Epithelial cell of prostate (primary cell): ENCODE results near the gene TBC1D22A.
"Not testable (repeated sequence)": the region's sequence is repeated elsewhere in the genome, so short reads cannot be mapped to it uniquely, and the experiment has no call there.

Experiments
- DNase-seq: peaks from one replicate; pipeline ENCODE4 v3.0.0-alpha.2; 2011; ENCODE audit warnings: low read depth, low spot score
- H3K27ac ChIP-seq: fragments of 450-650 bp; 2 replicates; pipeline ENCODE4 v1.5.1; 2017; ENCODE audit warnings: mild to moderate bottlenecking

Gene TBC1D22A

DNA sequence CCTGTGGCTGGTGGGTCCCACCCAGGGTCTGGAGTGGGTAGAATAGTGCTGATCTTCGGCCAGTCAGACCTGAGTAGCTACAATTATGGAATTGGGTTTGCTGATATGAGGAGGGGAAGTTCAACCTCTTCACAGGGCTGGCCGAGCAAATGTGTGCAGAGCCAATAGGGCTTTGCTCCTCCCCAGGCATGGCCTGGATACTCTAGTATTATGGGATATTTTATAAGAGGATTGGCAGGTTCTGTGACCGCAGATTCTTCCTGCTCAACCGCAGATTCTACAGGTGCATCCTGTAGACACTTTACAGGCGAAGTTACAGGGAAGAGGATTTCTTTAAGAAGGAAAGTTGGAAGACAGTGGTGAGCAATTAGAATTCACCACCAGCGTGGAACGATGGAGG is 44.3 kb downstream of the TBC1D22A start:
- no peak for DNase-seq

DNA sequence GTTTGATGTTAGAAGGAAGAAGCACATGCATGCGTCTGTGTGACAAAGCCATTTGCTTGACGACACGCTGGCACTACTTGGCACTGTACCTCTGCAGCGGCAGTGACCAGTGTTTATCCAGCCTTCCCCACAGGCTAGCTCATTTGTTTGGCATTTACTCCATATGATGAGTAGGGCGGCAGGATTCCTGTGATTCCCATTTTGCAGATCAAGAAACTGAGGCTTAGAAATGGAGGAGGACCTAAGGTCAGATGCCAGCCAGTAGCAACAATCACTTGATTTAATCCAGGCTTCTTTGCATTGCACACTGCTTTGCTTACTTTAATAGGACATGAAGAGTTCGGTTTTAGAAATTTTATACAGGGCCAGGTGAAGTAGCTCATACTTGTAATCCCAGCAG is 45.0 kb downstream of the TBC1D22A start:
- H3K27ac ChIP-seq: no peak overlapping the region
- DNase-seq: no peak

More for the DNA sequence above, 44.3 kb downstream of the TBC1D22A start:
- H3K27ac ChIP-seq: no peak overlapping the region

DNA sequence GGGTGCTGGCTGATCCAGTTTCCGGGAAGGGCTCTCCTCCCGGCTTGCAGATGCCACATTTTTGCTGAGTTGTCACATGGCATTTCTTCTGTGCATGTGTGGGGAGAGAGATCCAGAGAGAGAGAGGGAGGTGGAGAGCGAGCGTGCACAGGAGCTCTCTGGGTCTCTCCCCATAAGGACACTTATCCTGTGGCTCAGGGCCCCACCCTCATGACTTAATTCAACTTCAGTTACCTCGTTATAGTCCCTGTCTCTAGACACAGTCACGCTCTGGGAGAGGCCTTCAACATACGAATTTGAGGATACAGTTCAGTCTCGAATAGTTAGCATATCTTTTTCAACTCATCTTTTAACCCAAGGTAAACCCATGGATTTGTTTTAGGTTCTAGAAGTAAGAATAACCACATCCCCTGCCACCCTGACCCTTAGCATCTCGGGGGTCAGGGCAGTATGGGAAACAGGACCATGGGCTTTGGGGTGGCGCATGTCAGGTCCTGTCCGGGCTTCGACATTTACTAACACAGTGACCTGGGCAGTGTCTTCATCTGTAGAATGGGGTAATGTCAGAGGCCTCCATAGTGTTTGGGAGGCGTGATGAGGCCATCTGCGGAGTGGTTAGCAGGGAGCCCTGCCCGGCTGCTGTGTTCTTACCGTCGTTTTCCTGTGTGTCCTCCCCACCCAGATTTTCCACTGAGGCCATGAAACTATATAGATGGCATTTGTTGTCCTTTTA is 46.9 kb downstream of the TBC1D22A start:
- DNase-seq: no peak

DNA sequence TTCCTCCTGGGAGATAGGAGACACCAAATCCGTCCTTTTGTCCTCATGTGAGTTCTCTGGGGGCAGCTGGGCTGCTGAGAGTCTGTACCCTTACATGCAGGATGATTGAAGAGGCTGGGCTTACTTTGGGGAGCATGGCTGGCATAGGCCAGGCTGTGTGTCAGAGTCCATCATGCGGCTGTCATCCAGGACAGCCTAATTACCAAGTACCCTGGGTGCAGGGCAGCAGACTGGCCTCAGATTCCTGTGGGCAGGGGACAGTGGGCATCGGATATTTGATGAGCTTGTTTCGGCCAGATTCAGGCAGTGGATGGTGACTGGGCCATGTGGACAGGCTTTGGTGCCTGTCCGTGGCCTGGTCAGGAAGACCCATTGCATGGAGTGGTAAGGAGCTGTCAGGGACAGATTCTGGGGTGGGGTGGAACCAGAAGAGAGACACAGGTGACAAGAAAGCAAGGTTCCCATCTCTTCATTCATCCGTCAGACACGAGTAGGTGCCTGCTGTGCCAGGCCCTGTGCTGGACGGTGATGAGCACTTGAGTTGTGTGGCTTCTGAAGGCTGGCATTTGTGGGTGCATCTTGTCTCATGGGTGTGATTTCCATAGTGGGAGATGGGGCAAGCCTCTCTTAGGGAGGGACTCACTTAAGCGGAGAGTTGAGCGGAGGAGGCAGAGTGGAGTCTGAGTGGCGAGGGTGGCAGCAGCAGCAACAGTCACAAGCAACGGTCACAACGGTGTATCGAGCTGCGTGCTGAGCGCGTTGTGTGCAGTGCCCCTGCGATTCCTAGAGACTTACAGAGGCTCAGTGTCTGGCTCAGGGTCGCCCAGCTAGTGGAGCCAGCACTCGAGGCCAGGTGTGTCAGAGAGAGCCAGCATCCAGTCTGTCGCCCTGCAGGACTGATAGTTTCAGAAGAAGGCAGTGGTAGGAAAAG is 48.7 kb downstream of the TBC1D22A start:
- no peak for DNase-seq
- H3K27ac ChIP-seq: no peak overlapping the region

More for the DNA sequence above, 46.9 kb downstream of the TBC1D22A start:
- no peak overlapping the region for H3K27ac ChIP-seq

DNA sequence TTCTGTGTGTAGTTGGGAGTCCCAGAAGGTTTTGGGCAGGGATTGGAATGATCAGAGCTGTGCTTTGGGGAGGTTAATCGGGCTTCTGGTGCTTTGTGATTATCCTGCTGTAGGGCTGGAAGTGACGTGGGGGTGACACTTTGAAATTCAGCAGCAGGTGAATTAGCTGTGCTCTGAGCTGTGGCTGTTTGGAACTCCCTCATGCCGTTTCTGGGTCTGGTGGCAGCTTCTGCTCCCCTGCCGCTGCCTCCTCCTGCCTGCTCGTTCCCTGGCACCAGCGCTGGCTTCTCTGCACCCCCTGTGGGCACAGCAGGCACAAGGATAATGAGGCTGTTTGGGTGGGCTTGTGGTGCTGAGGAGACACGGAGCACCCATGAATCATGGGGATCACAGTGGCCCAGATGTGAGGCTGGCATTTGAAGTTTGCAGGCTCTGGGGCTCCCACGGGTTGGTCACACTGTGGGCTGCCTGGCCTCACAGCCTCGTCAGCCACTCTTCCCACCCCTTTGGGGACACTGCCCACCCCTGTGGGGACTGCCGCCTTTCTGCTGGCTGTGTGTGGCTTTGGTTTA is 49.7 kb downstream of the TBC1D22A start:
- no peak for DNase-seq
- no peak overlapping the region for H3K27ac ChIP-seq

DNA sequence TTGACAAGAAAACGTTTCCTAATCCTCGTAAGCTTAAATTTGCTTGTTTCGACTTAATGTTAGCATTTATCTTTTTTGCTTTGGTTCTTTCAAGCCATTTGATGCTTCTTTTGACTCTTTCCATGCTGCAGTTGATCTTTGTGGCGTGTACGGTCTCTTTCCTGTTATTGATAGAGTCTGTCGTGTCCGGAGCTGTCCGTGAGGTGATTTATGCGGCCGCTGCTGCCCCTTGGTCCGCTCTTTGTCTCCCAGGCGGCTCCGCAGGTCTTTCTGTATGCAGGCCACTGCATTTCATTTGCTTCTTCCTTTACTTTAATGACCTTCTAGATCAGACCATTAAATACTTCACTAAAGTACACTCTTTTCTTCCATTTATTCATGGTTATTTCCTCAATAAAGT is 50.3 kb downstream of the TBC1D22A start:
- H3K27ac ChIP-seq: no peak overlapping the region
- no peak for DNase-seq

DNA sequence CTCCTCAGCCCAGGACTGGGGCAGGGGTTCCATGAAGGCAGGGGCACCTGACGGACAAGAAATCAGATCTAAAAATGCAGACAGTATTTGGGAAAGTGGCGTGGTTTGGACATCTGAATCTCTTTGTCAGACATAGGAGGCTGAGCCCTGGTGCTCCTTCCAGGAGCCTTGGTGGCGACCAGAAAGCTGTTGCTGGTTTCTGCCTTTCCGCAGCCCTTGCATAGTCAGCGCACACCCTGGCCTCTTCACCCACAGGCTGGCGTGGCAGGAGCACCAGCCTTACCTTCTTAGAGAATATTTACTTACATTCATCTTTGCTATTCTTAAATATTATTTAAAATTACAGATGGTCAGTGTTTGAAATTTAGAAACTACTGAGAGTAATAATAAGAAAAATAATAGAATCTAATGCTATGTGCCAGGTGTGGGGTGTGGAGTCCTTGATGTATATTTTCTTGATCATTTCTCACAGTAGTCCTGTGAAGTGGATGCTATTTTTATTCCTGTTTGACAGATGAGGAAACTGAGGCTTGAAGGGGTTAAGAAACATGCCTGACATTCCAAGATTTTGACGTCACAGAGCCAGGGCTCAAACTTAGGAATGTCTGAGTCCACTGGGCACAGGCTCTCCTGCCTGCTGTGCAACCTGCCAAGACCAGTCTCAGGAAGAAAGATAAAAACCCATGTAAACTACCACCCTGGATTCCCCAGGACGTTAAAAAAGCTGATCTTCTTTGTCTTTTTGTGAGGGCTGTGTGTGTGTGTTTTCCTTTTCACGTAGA is 51.6 kb downstream of the TBC1D22A start:
- no peak overlapping the region for H3K27ac ChIP-seq
- no peak for DNase-seq

DNA sequence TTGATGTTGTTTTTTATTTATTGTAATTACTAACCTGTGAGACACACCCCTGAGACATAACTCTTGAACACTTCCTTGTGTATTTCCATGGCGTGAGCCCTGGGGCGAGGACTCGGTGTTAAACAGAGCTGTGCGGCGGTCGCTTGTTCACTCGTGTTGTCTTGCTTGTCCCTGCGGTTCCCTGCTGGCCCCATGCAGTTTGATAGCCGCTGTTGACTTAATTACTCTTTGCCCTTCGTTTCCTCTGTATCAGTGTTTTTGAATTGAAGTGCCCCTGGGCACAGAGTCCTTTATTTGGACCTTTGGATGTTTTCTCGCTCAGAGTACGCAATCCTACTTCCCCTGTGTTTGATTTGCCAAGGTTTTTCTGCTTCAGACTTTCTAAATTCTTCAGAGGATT is 52.7 kb downstream of the TBC1D22A start:
- H3K27ac ChIP-seq: no peak overlapping the region
- no peak for DNase-seq

DNA sequence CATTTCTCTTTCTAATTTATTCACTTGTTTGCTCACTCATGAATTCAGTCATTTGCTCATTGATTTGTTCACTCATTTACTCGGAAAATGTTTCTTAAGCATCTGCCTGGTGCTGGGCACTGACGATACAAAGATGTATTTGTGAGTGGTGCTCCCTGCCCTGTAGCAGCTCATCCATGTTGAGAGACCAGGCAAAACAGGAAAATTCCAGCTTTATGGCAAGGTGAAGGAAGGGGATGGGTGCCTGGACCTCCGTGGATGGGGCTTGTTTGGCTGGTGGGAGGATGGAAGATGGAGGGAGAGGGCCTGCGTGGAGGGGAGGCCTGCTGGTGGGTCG is 53.1 kb downstream of the TBC1D22A start:
- no peak for DNase-seq
- no peak overlapping the region for H3K27ac ChIP-seq

DNA sequence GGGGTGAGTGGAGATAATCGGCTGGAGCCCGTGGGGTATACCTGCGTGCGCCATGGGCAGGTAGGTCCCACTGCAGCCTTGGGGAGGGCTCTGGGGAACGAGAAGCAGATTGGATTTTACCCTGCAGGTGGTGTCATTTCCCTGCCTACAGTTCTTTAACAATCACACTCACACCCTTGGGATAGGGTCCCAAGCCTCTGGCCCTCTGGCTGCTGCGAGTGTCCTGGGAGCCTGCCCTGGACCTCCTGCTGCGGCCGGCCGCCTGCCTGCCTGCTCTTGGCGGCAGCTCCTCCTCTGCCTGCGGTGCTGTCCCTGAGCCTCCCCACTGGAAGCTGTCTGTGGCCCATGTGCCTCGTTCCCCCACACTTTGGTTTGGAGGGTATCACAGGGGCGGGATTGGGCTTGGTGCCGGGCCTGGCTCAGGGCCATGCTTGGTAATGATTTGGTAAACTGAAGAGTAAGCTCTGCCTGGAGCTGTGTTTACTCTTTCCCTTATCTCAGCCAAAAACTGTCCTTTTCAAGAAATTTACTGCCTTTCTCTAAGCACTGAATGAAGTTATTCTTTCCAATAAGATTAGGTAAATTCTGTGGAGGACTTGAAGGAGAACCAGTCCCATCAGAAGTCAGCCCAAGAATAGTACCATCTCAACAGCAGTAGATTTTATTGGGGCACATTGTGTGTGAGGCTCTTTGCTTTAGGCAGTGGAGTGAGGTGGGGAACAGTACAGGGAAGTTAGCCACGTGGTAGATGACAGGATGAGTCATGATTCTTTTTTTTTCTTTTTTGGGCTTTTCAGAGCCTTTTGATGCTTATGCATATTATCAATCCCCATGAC is 53.7 kb downstream of the TBC1D22A start:
- H3K27ac ChIP-seq: no peak overlapping the region
- DNase-seq: no peak

DNA sequence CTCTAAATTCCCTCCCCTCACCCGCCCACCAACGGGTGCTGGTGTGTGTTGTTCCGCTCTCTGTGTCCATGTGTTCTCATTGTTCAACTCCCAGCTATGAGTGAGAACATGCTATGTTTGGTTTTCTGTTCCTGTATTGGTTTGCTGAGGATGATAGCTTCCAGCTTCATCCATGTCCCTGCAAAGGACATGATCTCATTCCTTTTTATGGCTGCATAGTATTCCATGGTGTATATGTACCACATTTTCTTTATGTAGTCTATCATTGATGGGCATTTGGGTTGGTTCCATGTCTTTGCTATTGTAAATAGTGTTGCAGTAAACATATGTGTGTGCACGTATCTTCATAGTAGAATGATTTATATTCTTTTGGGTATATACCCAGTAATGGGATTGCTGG is 54.9 kb downstream of the TBC1D22A start:
- H3K27ac ChIP-seq, DNase-seq: not testable (repeated sequence)

DNA sequence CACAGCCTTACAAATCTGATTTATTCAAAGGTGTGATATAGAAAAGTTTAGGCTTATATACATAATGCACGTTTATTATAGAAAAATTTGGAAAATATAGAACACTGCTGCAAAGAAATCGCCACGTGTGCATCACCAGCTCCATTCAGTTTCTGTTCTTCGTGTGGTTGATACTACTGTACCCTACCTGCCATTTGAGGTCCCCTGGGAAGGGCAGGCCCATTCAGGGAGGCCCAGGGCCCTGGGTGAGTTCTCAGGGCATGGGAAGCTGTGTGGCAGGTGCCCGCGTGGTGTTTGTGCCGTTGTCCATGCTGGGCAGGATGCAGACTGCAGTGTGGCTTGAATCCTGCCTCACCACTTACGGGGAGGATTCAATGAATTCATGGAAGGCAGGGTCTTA is 60.8 kb downstream of the TBC1D22A start:
- no peak for DNase-seq
- no peak overlapping the region for H3K27ac ChIP-seq

DNA sequence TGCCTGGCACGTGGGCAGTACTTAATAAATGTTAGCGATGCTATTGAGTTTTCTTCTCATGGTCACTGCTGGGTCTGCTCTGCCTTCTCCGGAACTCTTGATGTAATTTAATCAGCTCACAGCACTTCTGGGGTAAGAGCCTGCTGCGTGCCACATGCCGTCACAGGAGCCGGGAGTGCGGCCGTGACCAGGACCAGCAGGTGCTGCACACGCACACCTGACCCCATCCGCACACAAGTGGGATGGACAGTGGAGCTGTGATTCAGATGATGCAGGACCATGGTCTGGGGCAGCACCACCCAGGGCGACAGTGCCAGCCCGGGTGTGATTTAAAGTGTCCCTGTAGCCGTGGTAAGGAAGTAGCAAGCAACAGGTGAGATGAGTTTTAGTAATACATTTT is 61.2 kb downstream of the TBC1D22A start:
- no peak overlapping the region for H3K27ac ChIP-seq
- no peak for DNase-seq

DNA sequence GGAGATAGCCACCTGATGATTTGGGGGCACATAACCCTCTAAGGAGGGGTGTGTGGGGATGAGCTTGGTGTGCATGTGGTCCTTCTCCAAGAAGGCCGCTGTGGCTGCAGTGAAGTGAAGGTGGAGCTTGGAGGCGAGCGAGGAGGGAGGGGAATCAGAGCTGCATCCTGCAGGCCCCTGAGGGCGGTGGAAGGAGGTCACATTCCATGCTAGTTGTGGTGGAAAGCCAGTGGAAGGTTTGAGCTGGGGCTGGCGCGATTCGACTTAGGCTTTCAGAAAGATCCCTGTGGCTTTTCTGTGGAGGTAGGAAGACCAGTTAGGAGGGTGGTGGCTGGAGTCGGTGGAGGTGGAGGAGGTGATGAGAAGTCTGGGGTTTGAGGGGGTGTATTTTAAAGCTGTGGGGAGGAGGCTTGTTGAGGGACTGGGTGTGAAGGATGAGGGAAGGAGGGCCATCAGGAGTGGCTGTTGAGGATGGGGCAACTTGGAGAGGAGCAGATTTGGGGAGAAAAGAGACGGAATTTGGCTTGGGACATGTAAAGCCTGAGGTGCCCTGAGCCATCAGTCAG is 62.0 kb downstream of the TBC1D22A start:
- no peak overlapping the region for H3K27ac ChIP-seq
- DNase-seq: no peak

DNA sequence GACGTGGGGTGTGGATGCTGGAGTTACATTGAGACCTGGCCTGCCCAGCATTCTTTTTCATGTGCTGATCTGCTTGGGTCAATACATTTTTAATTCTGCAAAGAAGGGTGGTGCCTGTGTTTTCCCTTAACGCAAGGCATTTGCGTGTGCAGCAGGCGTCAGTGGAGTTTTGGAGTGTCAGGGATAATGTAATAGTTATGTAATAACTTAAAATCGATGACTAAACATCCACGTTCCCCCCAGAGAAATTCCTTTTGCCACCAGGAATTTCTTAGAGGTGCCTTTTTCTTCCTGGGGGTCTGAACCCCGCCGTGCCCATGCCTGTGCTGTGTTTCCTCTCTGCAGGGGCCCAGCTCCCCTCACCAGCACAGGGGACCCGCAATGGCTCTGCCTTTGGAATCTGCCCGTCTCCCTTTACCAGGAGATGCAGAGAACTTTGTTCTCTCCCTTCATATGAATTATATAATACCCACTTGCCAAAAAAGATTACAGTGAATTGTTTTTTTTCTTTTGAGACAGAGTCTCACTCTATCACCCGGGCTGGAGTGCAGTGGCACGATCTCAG is 62.6 kb downstream of the TBC1D22A start:
- DNase-seq: no peak

DNA sequence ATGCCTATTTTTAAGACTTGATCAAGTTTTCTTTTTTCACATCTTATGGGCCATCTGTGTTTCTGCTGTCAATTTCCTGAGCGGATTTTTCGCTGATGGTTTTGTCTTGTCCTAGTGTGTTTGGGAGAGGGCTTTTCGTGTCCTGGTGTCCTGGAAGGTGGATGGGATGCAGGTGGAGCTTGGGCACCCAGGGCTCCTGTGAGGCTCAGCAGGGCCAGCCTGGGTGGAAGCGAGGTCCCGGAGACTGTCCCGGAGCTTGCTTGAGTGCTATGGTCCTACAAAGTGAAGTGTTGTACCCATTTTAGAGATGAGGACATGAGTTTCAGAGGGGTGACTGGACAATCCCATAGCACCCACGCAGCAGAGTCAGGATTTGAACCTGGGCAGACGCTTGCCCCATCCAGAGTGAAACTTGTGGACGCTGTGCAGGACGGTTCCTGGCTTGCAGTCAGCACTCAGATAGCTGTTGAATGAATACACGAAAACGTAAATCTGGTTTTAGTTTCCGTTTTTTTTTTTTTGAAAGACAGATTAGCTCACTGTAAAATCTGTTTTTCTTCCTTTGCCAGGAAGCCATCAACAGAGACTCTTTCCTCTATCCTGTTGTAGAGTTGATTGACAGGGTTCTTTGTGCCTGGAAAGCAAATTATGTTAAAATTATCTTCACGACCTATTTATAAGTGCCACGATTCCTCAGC is 64.1 kb downstream of the TBC1D22A start:
- DNase-seq: no peak
- H3K27ac ChIP-seq: no peak overlapping the region

More for the DNA sequence above, 62.6 kb downstream of the TBC1D22A start:
- no peak overlapping the region for H3K27ac ChIP-seq

DNA sequence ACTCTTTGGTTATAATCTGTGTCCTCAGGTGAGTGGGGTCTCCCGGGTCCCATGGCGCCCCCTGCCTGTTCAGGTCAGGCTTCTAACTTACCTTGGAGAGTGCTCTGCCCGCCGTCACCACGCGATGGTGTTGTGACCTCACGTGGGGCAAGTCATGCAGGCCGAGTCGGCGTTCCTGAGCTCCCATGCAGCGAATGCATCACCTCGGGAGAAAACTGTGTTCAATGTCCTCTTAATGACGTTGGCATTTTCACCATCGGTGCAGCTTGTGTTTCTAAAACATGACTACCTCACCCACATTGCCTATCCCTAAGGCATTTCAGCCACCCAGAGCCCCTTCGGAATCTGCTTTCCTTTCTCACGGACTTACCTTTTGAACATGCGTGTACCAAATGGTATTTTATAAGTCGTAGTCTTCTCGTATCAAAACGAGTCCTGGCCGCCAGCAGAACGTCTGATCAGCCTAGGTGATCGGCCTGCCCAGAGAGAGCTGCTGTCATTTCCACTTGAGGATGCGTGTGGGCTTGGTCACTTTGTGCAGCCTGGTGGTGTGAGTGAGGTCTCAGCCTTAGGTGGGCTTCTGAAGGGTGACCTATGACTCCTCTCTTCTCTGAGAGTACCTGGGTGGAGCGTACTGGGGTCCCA is 64.8 kb downstream of the TBC1D22A start:
- no peak overlapping the region for H3K27ac ChIP-seq
- DNase-seq: no peak

DNA sequence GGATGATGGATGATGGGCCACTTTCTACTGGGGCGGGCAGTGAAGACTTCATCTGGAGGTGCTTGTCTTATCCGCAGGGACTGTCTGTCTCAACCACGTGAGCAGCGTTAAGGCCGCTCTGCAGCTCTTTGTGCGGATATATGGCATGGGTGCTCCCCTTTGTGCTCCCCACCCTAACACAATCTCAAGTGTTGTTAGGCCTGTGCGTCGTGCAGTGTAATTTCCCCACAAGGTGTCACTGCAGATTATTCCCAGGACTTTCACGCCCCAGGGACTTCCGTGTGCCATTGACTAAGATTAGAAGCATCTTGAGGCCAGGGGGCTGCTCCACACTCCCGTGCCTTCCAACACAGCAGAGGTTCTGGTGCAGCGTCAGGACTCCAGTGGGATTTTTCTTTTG is 65.3 kb downstream of the TBC1D22A start:
- no peak for DNase-seq
- no peak overlapping the region for H3K27ac ChIP-seq
